Cardiac fibroblast (primary cell): ENCODE results near the gene ACTN3.

Source experiments
- DNase-seq, 2 donors: peaks; one replicate each; pipeline versions ENCODE4 v3.0.0 to v3.0.0-alpha.2; 2010; ENCODE audit warnings: low read depth in 2 of 2
- H3K4me3 ChIP-seq, 2 donors: replicated peaks in 1 of 2; 1 replicate in 1 of 2; 2 replicates in 1 of 2; pipeline ENCODE4 v1.5.1; 2011; ENCODE audit warnings: low read depth in 2 of 2, low read length in 2 of 2, mild to moderate bottlenecking in 2 of 2, moderate library complexity in 1 of 2
- CTCF ChIP-seq: IDR thresholded peaks from one replicate; pipeline ENCODE4 v1.5.1; 2011; ENCODE audit warnings: low read depth, mild to moderate bottlenecking, low read length, inconsistent platforms

Gene ACTN3

GRCh38 chr11:66548774-66549630 is 2.3 kb downstream of the ACTN3 start:
- no peak for DNase-seq
- no peak overlapping the region for H3K4me3 ChIP-seq

GRCh38 chr11:66549696-66550095 is 3.0 kb downstream of the ACTN3 start:
- DNase-seq, result no peak
- no peak for TF ChIP-seq CTCF
- H3K4me3 ChIP-seq, result no peak overlapping the region

More at GRCh38 chr11:66548774-66549630, 2.3 kb downstream of the ACTN3 start:
- no peak for TF ChIP-seq CTCF

- H3K4me3 ChIP-seq, result no peak overlapping the region
- no peak for TF ChIP-seq CTCF
- no peak for DNase-seq
Observed at GRCh38 chr11:66550887-66551286, 4.2 kb downstream of the ACTN3 start.

GRCh38 chr11:66554602-66555001 is 7.9 kb downstream of the ACTN3 start:
- H3K4me3 ChIP-seq, result no peak overlapping the region
- no peak for DNase-seq
- TF ChIP-seq CTCF, result no peak

- H3K4me3 ChIP-seq, result no peak overlapping the region
- no peak for DNase-seq
- TF ChIP-seq CTCF, result no peak
Observed at GRCh38 chr11:66555416-66555815, 8.7 kb downstream of the ACTN3 start.

GRCh38 chr11:66556086-66556485 is 9.4 kb downstream of the ACTN3 start:
- no peak for TF ChIP-seq CTCF
- H3K4me3 ChIP-seq, result no peak overlapping the region
- DNase-seq, result no peak
